ELR (cell line): Measurements from ENCODE around the gene MSANTD1.
"Not testable (repeated sequence)": the region's sequence is repeated elsewhere in the genome, so short reads cannot be mapped to it uniquely, and the experiment has no call there.

Experiments used
- DNase-seq: peaks from one replicate; pipeline ENCODE4 v3.0.0-alpha.2; 2015; ENCODE audit warnings: low read depth

Gene MSANTD1

GRCh38 chr4:3291411-3291968 lies 42.5 kb downstream of the MSANTD1 start:
- peak; percentile 13 for DNase-seq

GRCh38 chr4:3291969-3292570 lies 43.1 kb downstream of the MSANTD1 start:
- peak; percentile 58 for DNase-seq

- DNase-seq, result peak; percentile 93
Measured at GRCh38 chr4:3292571-3293400, 43.8 kb downstream of the MSANTD1 start, which contains the start of gene RGS12. Gene RGS12, plus strand, starts transcription at chr4:3293021. Its CDS starts 23,150 bp downstream, at chr4:3316171.

GRCh38 chr4:3293401-3294391 lies 44.7 kb downstream of the MSANTD1 start:
- DNase-seq, result no peak

- DNase-seq, result no peak
Measured at GRCh38 chr4:3294401-3295241, 45.7 kb downstream of the MSANTD1 start.

GRCh38 chr4:3295837-3296624 lies 47.1 kb downstream of the MSANTD1 start:
- DNase-seq, result no peak

- no peak for DNase-seq
Measured at GRCh38 chr4:3296651-3297050, 47.7 kb downstream of the MSANTD1 start.

- no peak for DNase-seq
Measured at GRCh38 chr4:3297066-3297859, 48.3 kb downstream of the MSANTD1 start.

- DNase-seq, result no peak
Measured at GRCh38 chr4:3299122-3299975, 50.4 kb downstream of the MSANTD1 start.

- no peak for DNase-seq
Measured at GRCh38 chr4:3299976-3300671, 51.2 kb downstream of the MSANTD1 start.

- not testable (repeated sequence) for DNase-seq
Measured at GRCh38 chr4:3300882-3301281, 51.9 kb downstream of the MSANTD1 start.

GRCh38 chr4:3301450-3302172 lies 52.7 kb downstream of the MSANTD1 start:
- DNase-seq, result no peak

GRCh38 chr4:3302173-3302785 lies 53.3 kb downstream of the MSANTD1 start:
- no peak for DNase-seq

- no peak for DNase-seq
Measured at GRCh38 chr4:3302786-3303564, 54.0 kb downstream of the MSANTD1 start.

GRCh38 chr4:3303565-3303824 lies 54.5 kb downstream of the MSANTD1 start:
- no peak for DNase-seq
